ENCODE results near the gene RFFL. TPM values are rescaled to one million over a fixed set of nuclear protein-coding genes. Genes with fewer than 3 reads are reported as not detected.

RFFL gene
- total and polyA plus RNA-seq, 3 donors from 2014 or later: 42.0 to 68.6 (median 46.3) TPM

DNA sequence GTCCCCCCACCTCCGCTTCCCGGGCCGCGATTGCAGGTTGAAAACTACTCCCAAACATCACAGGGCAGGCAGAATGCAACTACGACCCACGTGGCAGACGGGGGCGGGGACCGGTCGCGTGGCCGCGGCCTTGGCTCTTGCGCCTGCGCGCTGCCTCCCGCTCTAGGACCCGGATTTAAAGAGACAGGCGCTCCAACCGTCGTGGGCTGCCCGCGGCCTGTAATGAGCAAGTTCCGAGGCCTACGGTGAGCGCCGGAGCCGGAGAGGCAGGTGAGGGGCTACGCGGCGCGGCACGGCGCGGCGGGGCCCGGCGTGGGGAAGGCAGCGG, 83.2 kb downstream of the RFFL start, which contains the start of gene LIG3:
LIG3 (plus strand) TSS at position 160 of the 328 bp plus-strand sequence. CDS start 2,494 bp downstream, outside the sequence.
- TF ChIP-seq POLR2A (IDR thresholded peaks at IDR 0.05): no peak
- H3K4me1 ChIP-seq: peaks cover 11% of the 10 kb centered on the region
- H3K36me3 ChIP-seq (ENCODE audit: low read depth, missing control alignments): no peaks in the 10 kb centered on the region
- WGBS, 2 donors: 0% methylated on average over 4 to 30 of the region's 39 CpGs
- DNase-seq: peak; percentile 94
- no peaks in the 10 kb centered on the region for H3K9me3 ChIP-seq
- peak within 1 kb of the TSS; percentile 87 to 89 for H3K4me3 ChIP-seq
- no peaks in the 10 kb centered on the region for H3K27me3 ChIP-seq
- peak within 1 kb of the TSS; percentile 98 to 99 for H3K27ac ChIP-seq
- intact Hi-C loops (cut with DNase I; ENCODE audit: low total_unique reads): no loop called here

DNA sequence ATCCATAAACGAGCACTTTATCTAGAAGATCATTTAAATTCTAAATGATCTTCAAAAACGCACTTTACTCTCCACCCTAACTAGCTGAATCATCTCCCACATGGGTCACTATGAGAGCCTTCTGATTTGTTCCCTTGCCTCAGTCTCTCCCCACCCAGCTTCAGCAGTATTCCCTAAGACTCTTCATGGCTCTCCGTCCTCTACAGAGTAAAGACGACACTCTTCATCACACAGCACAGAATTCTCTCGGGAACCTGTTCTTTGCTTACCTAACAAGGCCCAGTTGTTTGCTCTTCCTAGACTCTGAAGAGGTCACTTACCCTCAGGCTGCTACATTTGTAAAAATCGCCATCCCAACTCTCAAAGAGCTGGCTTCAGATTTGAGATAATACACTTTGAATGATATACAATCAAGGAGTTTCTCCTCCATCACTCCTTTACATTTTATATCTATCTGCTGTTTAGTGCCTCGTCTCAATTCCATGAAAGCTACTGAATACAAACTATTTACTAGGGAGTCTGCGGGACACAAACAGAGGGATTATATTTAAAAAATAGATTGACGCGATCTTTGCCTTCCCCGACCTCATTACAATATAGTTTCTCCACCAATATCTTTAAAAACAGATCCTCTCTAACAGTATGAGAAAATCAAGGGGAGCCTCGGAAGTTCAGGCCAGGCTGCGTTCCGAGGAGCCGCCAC, 83.7 kb downstream of the RFFL start:
- TF ChIP-seq POLR2A (IDR thresholded peaks at IDR 0.05) (no peak), CTCF (IDR thresholded peaks at IDR 0.05) (no peak)
- WGBS, 2 donors: 13 to 19% methylated on average over 15 of the region's 15 CpGs
- no peaks in the 10 kb centered on the region for H3K36me3 ChIP-seq (ENCODE audit: low read depth, missing control alignments)
- H3K27me3 ChIP-seq: no peaks in the 10 kb centered on the region
- H3K9me3 ChIP-seq: no peaks in the 10 kb centered on the region
- intact Hi-C loops (cut with DNase I; ENCODE audit: low total_unique reads): no loop called here
- H3K4me1 ChIP-seq: peaks cover 11% of the 10 kb centered on the region
- H3K27ac ChIP-seq: peak overlapping the region; percentile 98 to 99
- DNase-seq: no peak
- H3K4me3 ChIP-seq: peak overlapping the region; percentile 87 to 89

DNA sequence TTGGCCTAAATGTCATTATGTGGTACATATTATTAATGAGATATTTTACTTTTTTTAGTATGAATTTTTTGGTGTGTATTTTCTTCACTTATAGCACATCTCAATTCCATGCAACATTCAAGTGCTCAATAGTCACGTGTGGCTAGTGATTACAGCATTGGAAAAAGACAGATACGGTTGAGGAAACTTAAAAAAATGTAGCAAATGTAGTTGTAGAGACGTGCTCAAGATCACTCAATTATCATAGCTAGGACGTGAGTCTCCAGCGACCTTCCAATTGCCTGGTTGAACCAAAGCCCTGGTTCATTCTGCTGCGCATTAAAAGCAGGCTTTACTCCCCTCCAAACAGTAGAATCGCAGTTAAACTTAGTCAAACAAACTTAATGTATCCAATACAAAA, 84.4 kb downstream of the RFFL start:
- no peak for DNase-seq
- no peaks in the 10 kb centered on the region for H3K9me3 ChIP-seq
- H3K4me1 ChIP-seq: peaks cover 11% of the 10 kb centered on the region
- intact Hi-C loops (cut with DNase I; ENCODE audit: low total_unique reads): no loop called here
- H3K36me3 ChIP-seq (ENCODE audit: low read depth, missing control alignments): no peaks in the 10 kb centered on the region
- no peak for TF ChIP-seq CTCF (IDR thresholded peaks at IDR 0.05)
- no peak for TF ChIP-seq POLR2A (IDR thresholded peaks at IDR 0.05)
- WGBS, 2 donors: 61 to 70% methylated on average over 7 of the region's 7 CpGs
- no peak overlapping the region for H3K4me3 ChIP-seq
- H3K27ac ChIP-seq: no peak overlapping the region
- H3K27me3 ChIP-seq: no peaks in the 10 kb centered on the region

DNA sequence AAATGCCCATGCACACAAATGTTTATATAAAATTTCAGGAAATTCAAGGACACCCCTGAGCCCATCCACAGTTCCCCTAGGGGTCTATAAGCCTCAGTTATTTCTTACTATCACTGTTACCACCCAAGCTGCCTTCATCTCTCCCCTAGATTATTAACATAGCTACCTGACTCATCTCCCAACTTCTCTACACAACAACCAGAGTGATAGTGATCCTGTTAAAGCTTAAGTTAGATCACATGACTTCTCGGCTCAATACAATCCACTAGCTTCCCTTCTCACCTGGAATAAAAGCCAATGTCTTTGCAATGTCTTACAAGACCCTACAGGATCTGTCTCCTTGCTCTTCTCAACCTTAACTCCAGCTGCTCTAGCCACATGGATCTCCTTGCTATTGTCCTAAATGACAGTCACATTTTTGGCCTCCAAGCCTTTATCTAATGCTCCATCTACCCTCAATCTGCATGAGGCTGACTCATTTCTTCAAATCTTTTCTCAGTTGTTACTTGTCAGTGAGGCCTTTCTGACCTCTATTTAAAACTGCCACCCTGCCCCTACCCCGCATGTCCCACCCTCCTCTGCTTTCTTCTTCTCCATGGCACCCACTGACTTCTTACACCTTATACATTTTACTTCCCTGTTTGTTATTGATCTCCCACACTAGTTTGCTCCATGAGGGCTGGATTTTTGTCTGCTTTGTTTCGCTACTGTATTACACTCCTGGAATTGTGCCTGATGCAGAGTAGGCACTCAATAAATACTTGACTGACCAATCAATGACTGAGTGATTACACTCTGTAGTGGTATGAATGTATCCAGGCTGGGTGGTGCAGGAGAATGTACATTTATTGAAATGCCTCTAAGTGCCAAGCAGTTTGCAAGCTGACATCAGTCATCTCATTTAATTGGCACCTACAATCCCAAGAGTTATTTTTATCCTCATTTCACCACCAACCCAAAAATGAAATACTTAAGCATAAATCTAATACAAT, 88.4 kb downstream of the RFFL start:
- no peak for DNase-seq
- no peaks in the 10 kb centered on the region for H3K4me1 ChIP-seq
- H3K27ac ChIP-seq: no peak overlapping the region
- TF ChIP-seq POLR2A (IDR thresholded peaks at IDR 0.05) (no peak), CTCF (IDR thresholded peaks at IDR 0.05) (no peak)
- 92 to 93% methylated on average over 3 of the region's 3 CpGs for WGBS, 2 donors
- H3K36me3 ChIP-seq (ENCODE audit: low read depth, missing control alignments): no peaks in the 10 kb centered on the region
- intact Hi-C loops (cut with DNase I; ENCODE audit: low total_unique reads): no loop called here
- no peaks in the 10 kb centered on the region for H3K27me3 ChIP-seq
- no peaks in the 10 kb centered on the region for H3K9me3 ChIP-seq
- no peak overlapping the region for H3K4me3 ChIP-seq

DNA sequence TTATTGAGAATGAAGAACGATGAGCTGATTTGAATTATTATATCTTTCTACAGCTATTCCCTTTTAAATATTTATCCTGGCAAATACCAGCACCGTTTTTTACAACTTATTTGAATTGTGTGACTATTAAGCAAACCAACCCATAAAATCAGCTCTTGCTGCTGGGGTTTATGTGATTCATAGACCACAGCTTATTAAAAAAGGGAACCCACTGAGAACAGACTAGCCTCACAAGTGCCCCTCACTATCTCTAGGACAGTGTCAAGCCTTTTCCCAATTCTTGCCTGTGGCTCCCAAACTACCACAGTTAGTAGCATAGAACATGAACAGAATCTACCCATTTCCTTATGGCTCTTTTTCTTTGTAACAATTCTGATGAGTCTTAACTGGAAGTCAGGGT, 89.3 kb downstream of the RFFL start:
- Histone ChIP-seq H3K27ac (no peak overlapping the region), H3K36me3 (ENCODE audit: low read depth, missing control alignments) (no peaks in the 10 kb centered on the region), H3K4me3 (no peak overlapping the region), H3K4me1 (no peaks in the 10 kb centered on the region), H3K9me3 (no peaks in the 10 kb centered on the region), H3K27me3 (no peaks in the 10 kb centered on the region)
- intact Hi-C loops (cut with DNase I; ENCODE audit: low total_unique reads): no loop called here
- DNase-seq: no peak
- no peak for TF ChIP-seq CTCF (IDR thresholded peaks at IDR 0.05)
- no peak for TF ChIP-seq POLR2A (IDR thresholded peaks at IDR 0.05)
- WGBS, 2 donors: 34 to 56% methylated on average over 2 of the region's 2 CpGs
